Measurements from ENCODE around the gene YWHAQ. TPM values are rescaled to one million over a fixed set of nuclear protein-coding genes. Genes with fewer than 3 reads are reported as not detected.

Gene YWHAQ
- total and polyA plus RNA-seq, 9 of the 15 experiments (the other 6 are each of a cell fraction or from before 2014, with no cell fraction given), result 63.1 to 359 (median 203) TPM

DNA sequence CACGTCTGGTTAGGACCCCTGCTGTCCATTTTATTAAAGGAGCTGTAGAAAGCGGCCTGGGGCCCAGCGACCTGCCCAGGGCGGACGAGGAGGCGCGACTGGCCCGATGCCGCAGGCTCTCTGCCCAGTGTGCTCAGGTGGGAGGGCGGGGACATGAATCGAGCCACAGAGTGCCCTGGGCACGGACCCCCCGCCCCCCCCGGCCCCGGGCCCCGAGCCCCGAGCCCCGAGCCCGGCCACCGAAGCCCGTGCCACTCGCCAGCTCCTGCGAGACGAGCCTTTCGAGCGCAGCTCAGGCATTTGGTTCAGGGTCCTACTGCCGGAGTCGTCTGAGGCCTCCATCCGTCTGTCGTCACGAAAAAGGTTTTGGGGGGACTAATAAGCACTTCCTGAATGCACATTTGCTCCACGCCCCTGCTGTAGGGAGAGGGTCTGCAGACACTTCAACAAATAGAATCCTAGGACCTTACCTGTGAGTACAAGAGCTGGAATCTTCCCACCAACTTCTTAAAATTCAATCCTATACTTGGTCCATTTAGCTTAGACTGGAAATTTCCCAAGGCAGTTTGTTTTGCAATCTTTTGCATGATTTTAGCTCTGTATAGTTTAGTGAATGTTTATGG lies 74.6 kb downstream of the YWHAQ start (continued):
- TF ChIP-seq, protein P1, sequence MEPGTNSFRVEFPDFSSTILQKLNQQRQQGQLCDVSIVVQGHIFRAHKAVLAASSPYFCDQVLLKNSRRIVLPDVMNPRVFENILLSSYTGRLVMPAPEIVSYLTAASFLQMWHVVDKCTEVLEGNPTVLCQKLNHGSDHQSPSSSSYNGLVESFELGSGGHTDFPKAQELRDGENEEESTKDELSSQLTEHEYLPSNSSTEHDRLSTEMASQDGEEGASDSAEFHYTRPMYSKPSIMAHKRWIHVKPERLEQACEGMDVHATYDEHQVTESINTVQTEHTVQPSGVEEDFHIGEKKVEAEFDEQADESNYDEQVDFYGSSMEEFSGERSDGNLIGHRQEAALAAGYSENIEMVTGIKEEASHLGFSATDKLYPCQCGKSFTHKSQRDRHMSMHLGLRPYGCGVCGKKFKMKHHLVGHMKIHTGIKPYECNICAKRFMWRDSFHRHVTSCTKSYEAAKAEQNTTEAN (CRISPR knock-in tag; IDR thresholded peaks at IDR 0.05), result no peak
- peak; percentile 52; the same call in 1 of the 2 replicates for TF ChIP-seq ZNF589 (CRISPR knock-in tag; IDR thresholded peaks at IDR 0.05; ENCODE audit: low read depth)
- TF ChIP-seq ZNF224 (CRISPR knock-in tag; IDR thresholded peaks at IDR 0.05), result 0 out of 2 replicates have a peak, but pooled peaks have one; percentile 27
- TF ChIP-seq FOXA1 (IDR thresholded peaks at IDR 0.05; ENCODE audit: borderline replicate concordance), result no peak
- TF ChIP-seq, protein P2, sequence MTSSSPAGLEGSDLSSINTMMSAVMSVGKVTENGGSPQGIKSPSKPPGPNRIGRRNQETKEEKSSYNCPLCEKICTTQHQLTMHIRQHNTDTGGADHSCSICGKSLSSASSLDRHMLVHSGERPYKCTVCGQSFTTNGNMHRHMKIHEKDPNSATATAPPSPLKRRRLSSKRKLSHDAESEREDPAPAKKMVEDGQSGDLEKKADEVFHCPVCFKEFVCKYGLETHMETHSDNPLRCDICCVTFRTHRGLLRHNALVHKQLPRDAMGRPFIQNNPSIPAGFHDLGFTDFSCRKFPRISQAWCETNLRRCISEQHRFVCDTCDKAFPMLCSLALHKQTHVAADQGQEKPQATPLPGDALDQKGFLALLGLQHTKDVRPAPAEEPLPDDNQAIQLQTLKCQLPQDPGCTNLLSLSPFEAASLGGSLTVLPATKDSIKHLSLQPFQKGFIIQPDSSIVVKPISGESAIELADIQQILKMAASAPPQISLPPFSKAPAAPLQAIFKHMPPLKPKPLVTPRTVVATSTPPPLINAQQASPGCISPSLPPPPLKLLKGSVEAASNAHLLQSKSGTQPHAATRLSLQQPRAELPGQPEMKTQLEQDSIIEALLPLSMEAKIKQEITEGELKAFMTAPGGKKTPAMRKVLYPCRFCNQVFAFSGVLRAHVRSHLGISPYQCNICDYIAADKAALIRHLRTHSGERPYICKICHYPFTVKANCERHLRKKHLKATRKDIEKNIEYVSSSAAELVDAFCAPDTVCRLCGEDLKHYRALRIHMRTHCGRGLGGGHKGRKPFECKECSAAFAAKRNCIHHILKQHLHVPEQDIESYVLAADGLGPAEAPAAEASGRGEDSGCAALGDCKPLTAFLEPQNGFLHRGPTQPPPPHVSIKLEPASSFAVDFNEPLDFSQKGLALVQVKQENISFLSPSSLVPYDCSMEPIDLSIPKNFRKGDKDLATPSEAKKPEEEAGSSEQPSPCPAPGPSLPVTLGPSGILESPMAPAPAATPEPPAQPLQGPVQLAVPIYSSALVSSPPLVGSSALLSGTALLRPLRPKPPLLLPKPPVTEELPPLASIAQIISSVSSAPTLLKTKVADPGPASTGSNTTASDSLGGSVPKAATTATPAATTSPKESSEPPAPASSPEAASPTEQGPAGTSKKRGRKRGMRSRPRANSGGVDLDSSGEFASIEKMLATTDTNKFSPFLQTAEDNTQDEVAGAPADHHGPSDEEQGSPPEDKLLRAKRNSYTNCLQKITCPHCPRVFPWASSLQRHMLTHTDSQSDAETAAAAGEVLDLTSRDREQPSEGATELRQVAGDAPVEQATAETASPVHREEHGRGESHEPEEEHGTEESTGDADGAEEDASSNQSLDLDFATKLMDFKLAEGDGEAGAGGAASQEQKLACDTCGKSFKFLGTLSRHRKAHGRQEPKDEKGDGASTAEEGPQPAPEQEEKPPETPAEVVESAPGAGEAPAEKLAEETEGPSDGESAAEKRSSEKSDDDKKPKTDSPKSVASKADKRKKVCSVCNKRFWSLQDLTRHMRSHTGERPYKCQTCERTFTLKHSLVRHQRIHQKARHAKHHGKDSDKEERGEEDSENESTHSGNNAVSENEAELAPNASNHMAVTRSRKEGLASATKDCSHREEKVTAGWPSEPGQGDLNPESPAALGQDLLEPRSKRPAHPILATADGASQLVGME (CRISPR knock-in tag; IDR thresholded peaks at IDR 0.05), result no peak
- TF ChIP-seq POLR2H (tag; IDR thresholded peaks at IDR 0.05; ENCODE audit: low read depth), result no peak
- TF ChIP-seq ZNF764 (CRISPR knock-in tag; IDR thresholded peaks at IDR 0.05; ENCODE audit: low read depth), result no peak
- TF ChIP-seq THRAP3 (IDR thresholded peaks at IDR 0.05; ENCODE audit: borderline replicate concordance), result no peak
- no peak for TF ChIP-seq HIVEP1 (CRISPR knock-in tag; IDR thresholded peaks at IDR 0.05)
- no peak for TF ChIP-seq EP300 (IDR thresholded peaks at IDR 0.05; ENCODE audit: low read length)
- no peak for TF ChIP-seq DIDO1 (tag; IDR thresholded peaks at IDR 0.05; ENCODE audit: low read depth)
- TF ChIP-seq, protein P3, sequence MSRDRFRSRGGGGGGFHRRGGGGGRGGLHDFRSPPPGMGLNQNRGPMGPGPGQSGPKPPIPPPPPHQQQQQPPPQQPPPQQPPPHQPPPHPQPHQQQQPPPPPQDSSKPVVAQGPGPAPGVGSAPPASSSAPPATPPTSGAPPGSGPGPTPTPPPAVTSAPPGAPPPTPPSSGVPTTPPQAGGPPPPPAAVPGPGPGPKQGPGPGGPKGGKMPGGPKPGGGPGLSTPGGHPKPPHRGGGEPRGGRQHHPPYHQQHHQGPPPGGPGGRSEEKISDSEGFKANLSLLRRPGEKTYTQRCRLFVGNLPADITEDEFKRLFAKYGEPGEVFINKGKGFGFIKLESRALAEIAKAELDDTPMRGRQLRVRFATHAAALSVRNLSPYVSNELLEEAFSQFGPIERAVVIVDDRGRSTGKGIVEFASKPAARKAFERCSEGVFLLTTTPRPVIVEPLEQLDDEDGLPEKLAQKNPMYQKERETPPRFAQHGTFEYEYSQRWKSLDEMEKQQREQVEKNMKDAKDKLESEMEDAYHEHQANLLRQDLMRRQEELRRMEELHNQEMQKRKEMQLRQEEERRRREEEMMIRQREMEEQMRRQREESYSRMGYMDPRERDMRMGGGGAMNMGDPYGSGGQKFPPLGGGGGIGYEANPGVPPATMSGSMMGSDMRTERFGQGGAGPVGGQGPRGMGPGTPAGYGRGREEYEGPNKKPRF (IDR thresholded peaks at IDR 0.05; ENCODE audit: low read depth, low read length), result no peak
- no peak for TF ChIP-seq MBD2 (IDR thresholded peaks at IDR 0.05; ENCODE audit: borderline replicate concordance, low read depth)
- TF ChIP-seq, protein P4, sequence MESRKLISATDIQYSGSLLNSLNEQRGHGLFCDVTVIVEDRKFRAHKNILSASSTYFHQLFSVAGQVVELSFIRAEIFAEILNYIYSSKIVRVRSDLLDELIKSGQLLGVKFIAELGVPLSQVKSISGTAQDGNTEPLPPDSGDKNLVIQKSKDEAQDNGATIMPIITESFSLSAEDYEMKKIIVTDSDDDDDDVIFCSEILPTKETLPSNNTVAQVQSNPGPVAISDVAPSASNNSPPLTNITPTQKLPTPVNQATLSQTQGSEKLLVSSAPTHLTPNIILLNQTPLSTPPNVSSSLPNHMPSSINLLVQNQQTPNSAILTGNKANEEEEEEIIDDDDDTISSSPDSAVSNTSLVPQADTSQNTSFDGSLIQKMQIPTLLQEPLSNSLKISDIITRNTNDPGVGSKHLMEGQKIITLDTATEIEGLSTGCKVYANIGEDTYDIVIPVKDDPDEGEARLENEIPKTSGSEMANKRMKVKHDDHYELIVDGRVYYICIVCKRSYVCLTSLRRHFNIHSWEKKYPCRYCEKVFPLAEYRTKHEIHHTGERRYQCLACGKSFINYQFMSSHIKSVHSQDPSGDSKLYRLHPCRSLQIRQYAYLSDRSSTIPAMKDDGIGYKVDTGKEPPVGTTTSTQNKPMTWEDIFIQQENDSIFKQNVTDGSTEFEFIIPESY (CRISPR knock-in tag; IDR thresholded peaks at IDR 0.05), result no peak
- TF ChIP-seq TCF7 (IDR thresholded peaks at IDR 0.05; ENCODE audit: borderline replicate concordance), result no peak
- no peak for TF ChIP-seq FOSL1 (tag; conservative IDR thresholded peaks at IDR 0.05)

Data from K562 (cell line).